HG03460 (cell line): Measurements from ENCODE around the gene MCM9.
"Not testable (repeated sequence)": the region's sequence is repeated elsewhere in the genome, so short reads cannot be mapped to it uniquely, and the experiment has no call there.

Source experiments
- ATAC-seq: cut with Tn5 transposase; IDR thresholded peaks from one replicate; pipeline ENCODE4 v1.9.1; 2021; ENCODE audit not compliant: unreplicated experiment

The MCM9 gene

DNA sequence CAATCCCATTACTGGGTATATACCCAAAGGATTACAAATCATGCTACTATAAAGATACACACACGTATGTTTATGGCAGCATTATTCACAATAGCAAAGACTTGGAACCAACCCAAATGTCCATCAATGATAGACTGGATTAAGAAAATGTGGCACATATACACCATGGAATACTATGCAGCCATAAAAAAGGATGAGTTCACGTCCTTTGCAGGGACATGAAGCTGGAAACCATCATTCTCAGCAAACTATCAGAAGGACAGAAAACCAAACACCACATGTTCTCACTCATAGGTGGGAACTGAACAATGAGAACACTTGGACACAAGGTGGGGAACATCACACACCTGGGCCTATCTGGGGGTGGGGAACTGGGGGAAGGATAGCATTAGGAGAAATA, 66.1 kb downstream of the MCM9 start:
- not testable (repeated sequence) for ATAC-seq

GRCh38 chr6:118867181-118867580, 67.8 kb downstream of the MCM9 start:
- no peak for ATAC-seq

DNA sequence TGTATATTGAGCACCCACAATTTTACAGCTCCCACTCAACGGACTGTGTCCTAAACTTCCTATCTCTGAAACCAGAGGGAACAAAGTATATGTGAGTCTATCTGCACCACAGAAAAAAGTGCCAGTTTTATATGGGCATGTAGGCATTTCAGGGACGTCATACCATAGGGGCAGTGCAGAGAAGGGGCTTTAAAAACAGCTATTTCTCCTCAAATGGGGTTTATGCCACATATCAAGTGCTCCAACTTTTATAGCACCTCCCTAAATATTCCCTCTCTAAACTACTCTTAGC, 69.9 kb downstream of the MCM9 start:
- ATAC-seq, result no peak

GRCh38 chr6:118864341-118865099, 70.4 kb downstream of the MCM9 start:
- ATAC-seq, result no peak

DNA sequence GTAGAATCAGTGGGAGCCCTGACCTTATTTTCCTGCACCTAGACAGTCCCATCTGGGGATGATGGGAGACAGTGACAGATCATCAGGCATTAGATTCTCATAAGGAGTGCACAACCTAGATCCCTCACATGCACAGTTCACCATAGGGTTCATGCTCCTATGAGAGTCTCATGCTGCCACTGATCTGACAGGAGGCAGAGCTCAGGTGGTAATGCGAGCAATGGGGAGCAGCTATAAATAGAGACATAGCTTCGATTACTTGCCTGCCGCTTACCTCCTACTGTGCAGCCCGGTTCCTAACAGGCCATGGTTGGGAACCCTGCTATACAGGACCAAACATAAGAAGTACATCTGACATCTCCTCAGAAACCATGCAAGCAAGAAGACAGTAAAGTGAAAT, 72.5 kb downstream of the MCM9 start:
- ATAC-seq, result no peak

- no peak for ATAC-seq
Measured at GRCh38 chr6:118860880-118861279, 74.1 kb downstream of the MCM9 start.

DNA sequence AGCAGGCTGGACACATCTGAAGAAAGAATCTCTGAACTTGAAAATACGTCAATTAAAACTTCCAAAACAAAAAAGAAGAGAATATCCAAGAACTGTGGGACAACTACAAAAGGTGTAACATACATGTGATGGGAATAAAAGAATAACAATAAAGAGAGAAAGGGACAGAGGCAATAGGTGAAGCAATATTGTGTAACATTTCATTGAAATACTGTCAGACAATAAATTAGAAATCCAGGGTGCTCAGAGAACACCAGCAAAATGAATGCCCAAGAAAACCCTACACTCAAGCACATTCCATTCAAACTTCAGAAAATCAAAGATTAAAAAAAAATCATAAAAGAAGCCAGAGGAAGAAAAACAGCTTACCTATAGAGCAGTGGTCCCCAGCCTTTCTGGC, 74.6 kb downstream of the MCM9 start:
- no peak for ATAC-seq

GRCh38 chr6:118859517-118860064, 75.4 kb downstream of the MCM9 start:
- peak; percentile 52 for ATAC-seq

DNA sequence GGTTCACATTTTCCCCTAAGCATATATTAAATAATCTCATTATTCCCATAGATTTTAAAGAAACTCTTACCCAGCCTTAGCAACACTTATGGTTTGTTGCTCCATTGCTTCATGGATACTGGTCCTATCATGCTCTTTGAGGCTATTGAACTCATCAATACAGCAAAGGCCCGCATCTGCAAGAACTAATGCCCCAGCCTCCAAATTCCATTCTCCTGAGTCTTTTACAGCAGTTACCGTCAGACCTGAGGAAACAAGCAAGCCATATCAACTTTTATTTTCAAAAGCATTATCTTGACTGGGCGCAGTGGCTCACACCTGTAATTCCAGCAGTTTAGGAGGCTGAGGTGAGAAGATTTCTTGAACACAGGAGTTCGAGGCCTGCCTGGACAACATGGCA, 78.7 kb downstream of the MCM9 start:
- no peak for ATAC-seq

DNA sequence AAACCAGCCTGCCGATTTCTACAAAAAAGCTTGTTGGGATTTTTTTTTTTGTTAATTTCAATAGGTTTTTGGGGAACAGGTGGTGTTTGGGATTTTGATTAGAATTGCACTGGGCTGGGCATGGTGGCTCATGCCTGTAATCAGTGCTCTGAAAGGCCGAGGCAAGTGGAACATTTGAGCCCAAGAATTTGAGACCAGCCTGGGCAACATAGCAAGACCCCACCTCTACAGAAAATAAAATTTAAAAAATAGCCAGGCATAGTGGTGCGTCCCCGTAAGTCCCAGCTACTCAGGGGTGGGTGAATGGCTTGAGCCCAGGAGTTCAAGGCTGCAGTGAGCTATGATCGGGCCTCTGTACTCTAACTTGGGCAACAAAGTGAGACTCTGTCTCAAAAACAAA, 81.6 kb downstream of the MCM9 start:
- no peak for ATAC-seq

DNA sequence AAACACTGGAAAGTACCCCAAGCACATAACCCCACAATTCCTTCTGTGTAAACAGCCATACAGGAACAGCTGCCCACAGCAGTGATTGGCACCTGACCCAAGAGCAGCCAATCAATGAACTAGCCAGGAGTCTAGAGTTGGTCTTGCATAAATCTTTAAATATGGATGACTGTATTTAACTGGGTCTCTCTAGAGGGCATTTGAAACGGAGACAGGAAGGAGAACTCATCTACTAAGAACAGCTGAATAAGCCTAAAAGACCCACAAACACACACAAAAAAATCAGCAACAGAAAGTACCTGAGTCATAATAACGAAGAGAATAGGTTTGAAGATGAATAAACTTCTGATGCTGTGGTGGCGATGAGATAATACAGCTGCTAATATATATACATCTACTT, 90.0 kb downstream of the MCM9 start:
- peak; percentile 56 for ATAC-seq

DNA sequence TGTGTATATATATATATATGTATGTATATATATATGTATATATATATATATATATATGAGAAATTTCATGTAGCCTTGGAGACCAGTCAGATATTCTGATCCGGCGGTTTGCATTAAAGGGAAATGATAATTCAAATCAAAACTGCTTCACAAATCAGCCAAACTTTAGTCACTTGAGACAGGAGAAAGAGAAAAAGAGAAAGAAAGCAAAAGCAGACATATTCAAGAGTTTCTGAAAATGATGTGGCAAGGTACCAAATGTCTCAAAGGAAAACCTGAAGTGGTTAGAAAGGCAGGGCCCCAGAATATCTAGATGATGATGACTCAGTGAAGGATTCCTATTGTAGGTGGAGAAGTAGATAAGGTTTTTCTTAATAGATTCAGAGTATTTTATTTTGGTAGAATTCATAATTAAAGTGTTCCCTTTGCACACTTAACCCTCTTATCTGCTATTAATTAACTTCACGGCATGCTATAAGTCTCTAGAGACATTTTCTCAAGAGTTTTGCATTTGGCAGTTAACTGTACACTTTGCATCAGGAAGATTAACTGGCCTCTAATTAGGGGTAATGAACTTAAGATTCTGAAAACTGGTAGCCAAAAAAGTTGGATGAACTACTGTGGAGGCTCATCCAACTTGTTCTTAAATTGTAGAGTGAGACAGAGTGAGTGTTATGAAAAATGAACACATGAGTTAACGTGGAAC, 91.1 kb downstream of the MCM9 start:
- peak; percentile 88 for ATAC-seq

DNA sequence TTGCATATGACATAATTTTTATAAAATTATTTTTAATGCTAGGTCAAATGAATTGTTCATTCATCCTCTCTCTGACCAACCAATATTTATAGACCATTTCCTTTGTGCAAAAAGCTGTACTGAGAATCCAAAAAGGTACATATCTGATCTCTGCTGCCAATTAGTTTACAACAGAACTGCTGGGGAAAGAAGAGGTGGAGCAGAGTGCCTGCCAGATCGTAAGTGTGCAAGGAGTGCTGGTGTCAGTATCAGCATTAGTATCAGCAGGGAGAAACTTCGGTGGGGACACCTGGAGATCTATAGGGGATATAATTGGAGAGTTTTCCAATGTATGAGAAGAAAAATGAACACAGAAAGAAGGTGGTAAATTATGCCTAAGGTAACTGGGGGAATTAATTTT, 104.3 kb downstream of the MCM9 start:
- no peak for ATAC-seq

GRCh38 chr6:118829817-118830478, 105.0 kb downstream of the MCM9 start:
- ATAC-seq, result no peak

DNA sequence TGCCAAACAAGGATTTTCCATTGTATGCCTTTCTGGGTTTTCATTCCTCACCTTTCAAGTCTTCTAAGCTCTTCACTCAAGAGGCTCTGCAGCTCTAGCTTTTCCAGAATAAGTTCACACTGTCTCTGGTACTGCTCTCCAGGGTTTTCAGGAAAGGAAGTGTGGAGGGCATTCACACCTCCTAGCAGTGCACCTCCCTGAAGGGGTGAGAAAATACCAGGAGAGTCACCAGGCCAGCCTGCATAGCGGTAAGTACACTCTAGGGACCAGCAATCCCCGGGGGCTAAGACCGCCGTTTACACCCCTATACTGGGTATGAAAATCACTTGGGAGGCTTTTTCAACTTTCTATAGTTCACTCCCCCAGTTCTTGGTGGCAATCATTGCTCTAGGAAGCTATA, 108.9 kb downstream of the MCM9 start:
- no peak for ATAC-seq

- ATAC-seq, result no peak
Measured at GRCh38 chr6:118825661-118826060, 109.3 kb downstream of the MCM9 start.

- ATAC-seq, result no peak
Measured at GRCh38 chr6:118815495-118815894, 119.5 kb downstream of the MCM9 start.

GRCh38 chr6:118813775-118814174, 121.2 kb downstream of the MCM9 start:
- ATAC-seq, result no peak

DNA sequence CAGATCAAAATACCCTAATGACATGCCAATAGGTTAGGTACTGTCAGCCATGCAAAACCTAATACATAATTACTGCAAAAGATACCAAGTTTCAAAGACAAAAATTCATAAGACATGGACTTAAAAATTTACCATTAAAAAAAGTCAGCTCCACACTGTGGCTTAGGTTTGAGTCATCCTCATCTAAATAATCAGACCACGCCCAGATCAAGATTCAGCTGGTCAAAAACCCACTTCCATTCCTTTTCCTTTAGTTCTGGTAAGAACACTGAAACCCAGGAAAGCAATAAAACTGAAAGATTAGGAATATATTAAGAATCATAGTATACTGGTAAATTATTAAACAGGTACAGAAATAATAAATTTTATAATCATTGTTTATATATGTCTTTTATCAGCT, 122.0 kb downstream of the MCM9 start:
- ATAC-seq, result no peak

DNA sequence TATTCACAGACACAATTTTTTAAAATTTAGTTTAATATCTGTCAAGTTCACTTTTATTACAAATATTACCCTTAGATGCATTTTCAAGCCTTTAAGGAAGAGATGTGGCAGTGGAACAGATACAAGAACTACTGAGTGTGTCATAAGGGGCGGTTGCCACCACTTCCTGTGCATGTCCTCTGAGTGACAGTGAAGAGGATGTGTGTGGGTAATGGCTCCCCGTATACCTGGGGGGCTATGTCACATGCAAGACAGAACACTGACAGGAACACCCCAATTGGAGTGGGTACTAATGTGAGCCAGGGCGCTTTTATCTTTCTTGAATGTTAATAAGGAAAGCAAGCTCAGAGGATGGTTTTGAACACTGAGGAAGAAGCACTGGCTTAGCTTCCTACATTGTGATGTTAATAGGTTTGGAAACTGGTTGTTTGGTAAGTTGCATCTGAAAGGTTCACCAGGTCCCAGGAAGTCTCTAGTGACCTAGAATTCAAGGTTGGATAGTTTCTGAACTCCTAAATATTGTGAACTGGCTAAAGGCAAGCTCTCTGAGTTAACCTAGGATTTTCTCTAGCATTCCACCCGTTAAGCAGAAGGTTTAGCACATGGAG, 124.4 kb downstream of the MCM9 start:
- ATAC-seq, result peak; percentile 78

GRCh38 chr6:118808793-118809638, 125.9 kb downstream of the MCM9 start:
- ATAC-seq, result peak; percentile 64
